ENCODE data around the gene IGLL1. TPM values are rescaled to one million over a fixed set of nuclear protein-coding genes. Genes with fewer than 3 reads are reported as not detected.
"Not testable (repeated sequence)": the region's sequence is repeated elsewhere in the genome, so short reads cannot be mapped to it uniquely, and the experiment has no call there.

IGLL1 gene
- total and polyA plus RNA-seq, 12 donors: 0.17 to 0.48 TPM; not detected in 10

DNA sequence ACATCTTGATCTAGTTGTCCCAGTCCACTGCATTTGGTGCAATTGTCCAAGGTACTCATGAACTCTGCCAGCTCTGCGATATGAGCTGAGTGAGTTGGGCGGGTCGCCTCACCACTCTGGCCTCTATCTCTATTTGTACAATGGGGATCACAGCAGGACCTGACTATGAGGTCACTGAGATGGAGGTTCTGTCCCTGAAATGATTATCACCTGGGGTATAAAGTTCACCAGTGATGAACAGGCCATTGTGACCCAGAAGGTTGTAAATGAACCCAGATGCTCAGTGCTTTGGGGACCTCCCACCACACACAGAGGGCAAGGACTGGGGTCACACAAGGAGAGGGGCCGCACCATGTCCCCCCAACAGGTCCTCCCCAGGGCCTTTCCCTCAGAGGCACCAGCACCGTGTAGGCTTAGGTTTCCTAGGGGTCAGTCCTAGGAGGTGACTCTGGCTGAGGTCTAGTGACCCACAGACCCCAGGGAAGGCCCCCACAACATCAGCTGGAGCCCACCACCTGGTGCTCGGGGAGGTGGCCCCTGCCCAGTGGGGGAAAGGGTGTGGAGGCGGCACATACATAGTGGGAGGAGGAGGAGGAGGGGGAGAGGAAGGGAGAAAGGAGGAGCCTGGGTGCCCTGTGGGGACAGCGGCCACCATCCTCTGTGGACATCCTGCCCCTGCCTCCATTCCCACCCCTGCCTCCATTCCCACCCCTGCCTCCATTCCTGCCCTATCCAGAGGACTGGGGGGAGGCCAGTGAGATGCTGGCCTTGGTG, 25.0 kb upstream of the IGLL1 start:
- Histone ChIP-seq H3K36me3 (replicated peaks in 1 of 2) (no peaks in the 10 kb centered on the region), H3K4me1 (replicated peaks in 1 of 2) (no peaks in the 10 kb centered on the region), H3K9me3 (replicated peaks in 1 of 3) (no peaks in the 10 kb centered on the region), H3K27ac (no peak overlapping the region), H3K27me3 (no peaks in the 10 kb centered on the region), H3K4me3 (no peak overlapping the region)
- 75 to 88% (median 83%) methylated on average over 4 to 8 of the region's 8 CpGs for whole genome bisulfite sequencing, 4 donors
- no peak for DNase-seq
- TF ChIP-seq CTCF (IDR thresholded peaks at IDR 0.05) (no peak), POLR2A (IDR thresholded peaks at IDR 0.05) (no peak)
- intact Hi-C loops (cut with DNase I): no loop called here

DNA sequence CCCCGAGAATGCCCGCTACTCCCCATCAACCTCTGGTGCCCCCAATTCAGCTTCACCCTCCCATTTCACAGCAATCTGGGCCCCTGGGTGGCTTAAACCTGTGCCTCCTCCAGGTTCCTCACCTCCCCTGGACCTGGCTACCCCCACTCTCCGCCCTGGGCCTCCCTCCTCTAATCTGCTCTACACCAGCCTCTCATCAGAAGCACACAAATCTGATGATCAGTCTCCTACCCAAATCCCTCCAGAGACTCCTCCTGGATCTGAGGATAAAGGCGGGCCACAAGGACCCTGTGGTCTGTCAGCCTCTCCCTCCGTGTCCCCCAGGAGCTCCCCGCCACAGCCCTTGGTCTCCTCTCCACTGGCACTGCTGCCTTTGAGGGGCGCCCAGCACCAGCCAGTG, 23.2 kb upstream of the IGLL1 start:
- intact Hi-C loops (cut with DNase I): no loop called here
- no peak for TF ChIP-seq POLR2A (IDR thresholded peaks at IDR 0.05)
- no peak for TF ChIP-seq CTCF (IDR thresholded peaks at IDR 0.05)
- no peaks in the 10 kb centered on the region for H3K36me3 ChIP-seq (replicated peaks in 1 of 2)
- H3K4me1 ChIP-seq (replicated peaks in 1 of 2): no peaks in the 10 kb centered on the region
- whole genome bisulfite sequencing, 4 donors: 85 to 93% (median 89%) methylated on average over 6 to 7 of the region's 7 CpGs
- no peak overlapping the region for H3K4me3 ChIP-seq
- no peak for DNase-seq
- no peaks in the 10 kb centered on the region for H3K27me3 ChIP-seq
- no peaks in the 10 kb centered on the region for H3K9me3 ChIP-seq (replicated peaks in 1 of 3)
- H3K27ac ChIP-seq: no peak overlapping the region

GRCh38 chr22:23598805-23599518, 18.9 kb upstream of the IGLL1 start:
- Histone ChIP-seq H3K4me1 (replicated peaks in 1 of 2) (no peaks in the 10 kb centered on the region), H3K9me3 (replicated peaks in 1 of 3) (no peaks in the 10 kb centered on the region), H3K27ac (no peak overlapping the region), H3K27me3 (no peaks in the 10 kb centered on the region), H3K4me3 (no peak overlapping the region), H3K36me3 (replicated peaks in 1 of 2) (no peaks in the 10 kb centered on the region)
- TF ChIP-seq CTCF (IDR thresholded peaks at IDR 0.05) (no peak), POLR2A (IDR thresholded peaks at IDR 0.05) (no peak)
- intact Hi-C loops (cut with DNase I): no loop called here
- no peak for DNase-seq
- WGBS, 4 donors: 92 to 98% (median 94%) methylated on average over 8 to 9 of the region's 9 CpGs

DNA sequence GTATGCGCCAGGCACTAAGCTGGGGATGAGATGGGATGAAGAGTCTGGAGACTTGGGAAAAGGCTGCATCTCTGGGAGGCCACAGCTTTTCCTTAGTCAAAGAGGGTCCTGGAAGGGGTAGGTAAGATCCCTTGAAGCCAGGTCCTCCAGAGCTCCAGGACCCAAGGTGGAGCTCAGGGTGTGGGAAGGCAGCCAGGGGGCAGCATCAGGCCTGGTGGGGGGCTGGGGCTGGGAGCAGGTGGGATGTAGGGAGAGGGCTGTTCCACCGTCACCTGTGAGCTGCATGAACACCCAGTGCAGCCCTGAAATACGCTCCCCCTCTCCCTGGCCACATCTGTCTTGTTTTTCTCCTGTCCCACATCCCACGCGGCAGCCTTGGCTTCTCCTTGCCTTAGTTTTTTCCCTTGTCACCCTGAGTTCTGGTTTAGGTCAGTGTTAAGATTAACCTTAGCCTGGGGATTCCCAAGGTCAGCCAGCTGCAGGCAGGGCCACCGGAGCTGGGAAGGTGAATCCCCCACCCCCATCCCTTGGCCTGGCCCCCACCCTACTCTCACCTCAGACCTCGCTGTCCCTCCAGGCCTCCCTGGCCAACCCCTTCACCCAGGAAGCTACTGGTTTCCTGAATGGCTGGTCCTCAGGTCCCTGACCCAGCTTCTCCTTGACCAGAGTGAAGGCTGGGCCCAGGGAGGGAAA, 17.6 kb upstream of the IGLL1 start:
- intact Hi-C loops (cut with DNase I); H3K4me1 ChIP-seq (replicated peaks in 1 of 2); H3K27ac ChIP-seq; DNase-seq; H3K36me3 ChIP-seq (replicated peaks in 1 of 2); H3K27me3 ChIP-seq; H3K9me3 ChIP-seq (replicated peaks in 1 of 3); H3K4me3 ChIP-seq: not testable (repeated sequence)
- 74 to 92% (median 81%) methylated on average over 1 to 5 of the region's 7 CpGs for WGBS, 4 donors

DNA sequence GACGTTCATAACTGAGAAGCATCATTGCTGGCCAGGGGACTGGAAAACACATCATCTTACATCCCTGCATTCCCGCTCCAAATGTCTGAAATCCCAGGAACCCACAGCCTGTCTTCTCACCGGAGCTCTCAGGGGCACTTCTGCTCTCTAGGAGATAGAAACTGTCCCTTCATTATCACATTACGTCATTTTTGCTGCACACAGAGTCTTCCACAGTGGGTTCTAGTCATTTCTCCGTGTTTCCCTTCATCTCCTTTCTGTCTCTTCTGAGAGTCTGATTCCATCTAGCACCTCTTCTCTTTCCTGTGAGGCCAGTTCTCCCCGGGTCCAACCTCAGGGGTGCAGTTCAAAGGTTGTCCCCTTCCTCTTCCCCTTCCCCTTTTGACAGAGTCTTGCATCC, 15.8 kb upstream of the IGLL1 start:
- DNase-seq; H3K27me3 ChIP-seq; H3K36me3 ChIP-seq (replicated peaks in 1 of 2); H3K9me3 ChIP-seq (replicated peaks in 1 of 3); H3K27ac ChIP-seq; intact Hi-C loops (cut with DNase I); H3K4me1 ChIP-seq (replicated peaks in 1 of 2); H3K4me3 ChIP-seq: not testable (repeated sequence)
- 45 to 58% (median 53%) methylated on average over 5 to 6 of the region's 6 CpGs for WGBS, 4 donors

All from adrenal gland (tissue), 12 donors.